Ecto neural progenitor cell (in vitro differentiated cells): Measurements from ENCODE around the gene SLC29A1.
"Not testable (repeated sequence)": the region's sequence is repeated elsewhere in the genome, so short reads cannot be mapped to it uniquely, and the experiment has no call there.

ENCODE experiments used
- DNase-seq: peaks from one replicate; pipeline ENCODE4 v3.0.0-alpha.2; 2018; ENCODE audit warnings: low spot score

SLC29A1 gene

DNA sequence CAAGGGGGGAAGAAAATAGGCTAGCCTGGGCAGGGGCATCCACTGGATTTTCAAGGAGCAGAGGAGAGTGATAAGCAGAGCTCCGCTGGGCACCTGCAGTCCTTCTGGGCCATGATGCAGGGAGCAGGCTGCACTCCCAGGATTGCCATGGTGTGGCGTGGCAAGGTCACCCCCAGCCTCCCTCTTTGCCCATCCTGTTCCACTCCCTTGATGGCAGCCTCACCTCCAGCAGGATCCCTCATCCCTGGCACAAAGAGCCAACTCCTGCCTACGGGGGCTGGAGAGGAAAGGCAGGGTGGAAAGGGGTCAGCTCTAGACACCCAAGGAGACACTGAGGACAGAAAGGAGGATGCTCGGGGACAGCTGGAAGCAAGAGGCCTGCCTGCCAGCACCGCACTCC lies 29.1 kb upstream of the SLC29A1 start:
- no peak for DNase-seq

DNA sequence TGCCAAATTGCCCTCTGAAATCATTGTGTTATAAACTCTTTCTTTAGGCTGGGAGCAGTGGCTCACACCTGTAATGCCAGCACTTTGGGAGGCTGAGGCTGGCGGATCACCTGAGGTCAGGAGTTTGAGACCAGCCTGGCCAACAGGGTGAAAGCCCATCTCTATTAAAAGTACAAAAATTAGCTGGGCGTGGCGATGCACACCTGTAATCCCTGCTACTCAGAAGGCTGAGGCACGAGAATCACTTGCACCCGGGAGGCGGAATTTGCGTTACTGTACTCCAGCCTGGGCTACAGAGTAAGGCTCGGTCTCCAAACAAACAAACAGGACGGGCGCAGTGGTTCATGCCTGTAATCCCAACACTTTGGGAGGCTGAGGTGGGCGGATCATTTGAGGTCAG lies 27.0 kb upstream of the SLC29A1 start:
- not testable (repeated sequence) for DNase-seq

- no peak for DNase-seq
These were observed 24.7 kb upstream of the SLC29A1 start for GRCh38 chr6:44198684-44199083.

GRCh38 chr6:44199883-44200282 lies 23.5 kb upstream of the SLC29A1 start:
- no peak for DNase-seq

DNA sequence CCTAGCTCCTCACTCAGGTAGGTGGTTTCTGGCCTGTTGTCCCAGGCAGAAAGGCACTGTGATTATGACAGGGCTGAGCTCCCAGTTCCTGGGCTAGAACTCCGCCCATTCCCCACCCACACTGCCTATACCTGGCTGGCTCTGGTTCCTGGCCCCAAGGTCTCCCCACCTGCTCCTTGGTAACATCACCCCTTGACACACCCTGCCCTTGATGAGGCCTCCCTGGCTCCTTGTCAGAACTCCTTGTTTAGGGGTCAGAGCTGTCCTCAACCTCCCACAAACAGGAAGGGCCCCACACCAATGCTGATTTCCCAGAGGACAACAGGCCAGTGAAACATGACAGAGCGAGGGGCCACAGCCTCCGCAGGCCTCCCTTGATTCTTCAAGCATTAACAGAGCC lies 22.2 kb upstream of the SLC29A1 start:
- no peak for DNase-seq

DNA sequence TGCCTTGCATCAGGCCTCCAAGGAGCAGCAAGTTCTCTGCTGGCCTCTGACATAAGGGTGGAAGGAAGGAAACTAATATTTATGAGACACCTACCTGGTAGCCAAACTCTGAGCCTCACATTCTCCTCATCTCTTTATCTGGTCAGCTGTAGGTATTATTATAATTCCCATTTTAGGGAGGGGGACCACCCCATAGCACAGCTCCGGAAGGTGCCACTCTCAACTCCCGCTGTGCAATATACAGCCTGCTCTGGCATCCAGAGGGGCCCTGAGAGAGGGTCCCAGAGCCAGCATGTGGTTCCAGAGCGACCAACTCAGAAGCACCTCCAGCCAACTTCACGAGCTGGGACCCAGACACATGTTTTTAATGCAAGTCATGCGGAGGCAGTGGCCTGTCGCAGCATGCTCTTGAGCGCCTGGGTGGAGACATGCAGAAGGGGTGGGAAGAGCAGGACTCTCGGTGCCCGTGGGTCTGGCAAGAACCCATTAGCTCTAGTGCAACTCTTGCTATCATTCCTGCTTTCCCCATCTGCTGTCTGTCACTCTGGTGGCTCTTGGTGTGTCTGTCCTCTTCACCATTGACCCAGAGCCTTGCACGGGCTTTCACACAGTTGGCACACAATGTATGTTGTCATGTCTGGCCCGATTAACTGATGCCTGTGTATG lies 21.6 kb upstream of the SLC29A1 start:
- DNase-seq, result no peak

DNA sequence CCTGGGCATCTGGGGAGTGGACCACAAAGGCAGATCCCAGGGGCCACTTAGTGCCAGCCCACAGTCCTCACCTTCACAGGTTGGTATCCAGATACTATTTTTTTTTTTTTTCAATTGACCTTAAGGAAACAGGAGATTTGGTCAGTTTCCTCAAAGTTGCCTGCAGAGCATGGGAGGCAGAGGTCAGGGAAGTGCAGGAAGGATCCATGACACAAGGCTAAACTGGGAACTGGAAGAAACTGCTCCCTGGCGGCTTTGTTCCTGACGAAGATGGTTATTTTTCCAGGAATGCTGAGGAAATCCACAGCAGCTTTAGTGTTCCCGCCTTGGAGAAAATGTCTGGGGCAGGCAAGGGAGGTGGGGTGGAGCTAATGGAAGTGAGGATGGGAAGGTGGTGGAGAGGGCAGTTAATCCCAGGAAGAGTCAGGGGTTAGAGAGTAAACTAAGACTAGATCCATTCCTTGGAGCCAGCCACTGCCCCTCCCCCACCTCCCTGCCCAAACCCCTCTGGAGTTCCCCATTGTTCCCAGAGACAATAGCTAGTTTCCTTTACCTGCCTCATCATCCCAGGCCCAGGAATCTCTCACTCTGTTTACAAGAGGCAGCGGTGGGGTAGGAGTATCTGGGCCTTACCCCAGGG lies 20.9 kb upstream of the SLC29A1 start:
- no peak for DNase-seq

GRCh38 chr6:44202972-44203750 lies 20.2 kb upstream of the SLC29A1 start:
- DNase-seq, result peak; percentile 44

DNA sequence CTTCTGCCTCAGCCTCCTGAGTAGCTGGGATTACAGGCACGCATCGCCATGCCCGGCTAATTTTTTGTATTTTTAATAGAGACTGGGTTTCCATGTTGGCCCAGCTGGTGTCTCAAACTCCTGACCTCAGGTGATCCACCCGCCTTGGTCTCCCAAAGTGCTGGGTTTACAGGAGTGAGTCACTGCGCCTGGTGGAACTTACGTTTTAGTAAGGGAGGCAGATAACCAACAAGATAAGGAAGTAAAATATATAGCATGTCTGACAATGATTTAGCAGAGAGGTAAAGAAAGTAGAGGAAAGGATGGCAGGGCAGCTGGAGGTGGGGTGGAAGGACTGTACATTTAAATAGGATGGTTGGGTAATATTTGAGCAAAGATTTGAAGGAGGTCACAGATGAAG lies 19.4 kb upstream of the SLC29A1 start:
- no peak for DNase-seq

DNA sequence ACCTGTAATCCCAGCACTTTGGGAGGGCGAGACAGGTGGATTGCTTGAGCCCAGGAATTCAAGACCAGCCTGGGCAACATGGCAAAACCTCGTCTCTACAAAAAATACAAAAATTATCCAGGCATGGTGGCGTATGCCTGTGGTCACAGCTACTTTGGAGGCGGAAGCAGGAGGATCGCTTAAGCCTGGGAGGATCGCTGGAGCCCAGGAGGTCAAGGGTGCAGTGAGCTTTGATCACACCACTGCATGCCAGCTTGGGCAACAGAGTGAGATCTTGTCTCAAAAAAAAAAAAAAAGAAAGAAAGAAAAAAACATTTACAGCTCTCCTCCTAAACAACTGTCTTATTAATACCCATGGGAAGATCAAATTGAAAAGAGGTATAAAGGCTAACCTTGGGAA lies 15.4 kb upstream of the SLC29A1 start:
- no peak for DNase-seq

DNA sequence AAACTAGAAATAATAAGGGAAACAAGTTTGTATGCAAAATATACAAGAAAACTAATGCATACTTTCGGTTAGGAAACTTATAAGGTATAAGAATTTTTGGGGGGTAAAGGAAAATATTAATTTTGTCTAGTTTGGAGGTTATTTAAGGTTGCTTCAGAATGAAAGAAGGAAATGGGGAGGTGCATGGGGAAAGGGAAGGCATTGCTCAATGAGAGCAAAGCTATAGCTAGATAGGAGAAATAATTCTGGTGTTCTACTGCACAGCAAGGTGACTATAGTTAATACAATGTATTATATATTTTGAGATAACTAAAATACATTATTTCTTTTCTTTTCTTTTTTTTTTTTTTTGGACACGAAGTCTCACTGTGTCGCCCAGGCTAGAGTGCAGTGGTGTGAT lies 12.1 kb upstream of the SLC29A1 start:
- DNase-seq, result no peak

GRCh38 chr6:44214307-44214706 lies 9.1 kb upstream of the SLC29A1 start:
- DNase-seq, result no peak

- peak; percentile 77 for DNase-seq
These were observed 6.6 kb upstream of the SLC29A1 start, which contains the start of gene MYMX for GRCh38 chr6:44216677-44217331. TSS of gene MYMX (plus strand) at chr6:44216926. CDS start at chr6:44217472, 546 bp downstream.

- DNase-seq, result peak; percentile 71
These were observed 5.9 kb upstream of the SLC29A1 start for GRCh38 chr6:44217332-44218143.

- peak; percentile 95 for DNase-seq
These were observed 4.2 kb upstream of the SLC29A1 start for GRCh38 chr6:44219053-44219814.

DNA sequence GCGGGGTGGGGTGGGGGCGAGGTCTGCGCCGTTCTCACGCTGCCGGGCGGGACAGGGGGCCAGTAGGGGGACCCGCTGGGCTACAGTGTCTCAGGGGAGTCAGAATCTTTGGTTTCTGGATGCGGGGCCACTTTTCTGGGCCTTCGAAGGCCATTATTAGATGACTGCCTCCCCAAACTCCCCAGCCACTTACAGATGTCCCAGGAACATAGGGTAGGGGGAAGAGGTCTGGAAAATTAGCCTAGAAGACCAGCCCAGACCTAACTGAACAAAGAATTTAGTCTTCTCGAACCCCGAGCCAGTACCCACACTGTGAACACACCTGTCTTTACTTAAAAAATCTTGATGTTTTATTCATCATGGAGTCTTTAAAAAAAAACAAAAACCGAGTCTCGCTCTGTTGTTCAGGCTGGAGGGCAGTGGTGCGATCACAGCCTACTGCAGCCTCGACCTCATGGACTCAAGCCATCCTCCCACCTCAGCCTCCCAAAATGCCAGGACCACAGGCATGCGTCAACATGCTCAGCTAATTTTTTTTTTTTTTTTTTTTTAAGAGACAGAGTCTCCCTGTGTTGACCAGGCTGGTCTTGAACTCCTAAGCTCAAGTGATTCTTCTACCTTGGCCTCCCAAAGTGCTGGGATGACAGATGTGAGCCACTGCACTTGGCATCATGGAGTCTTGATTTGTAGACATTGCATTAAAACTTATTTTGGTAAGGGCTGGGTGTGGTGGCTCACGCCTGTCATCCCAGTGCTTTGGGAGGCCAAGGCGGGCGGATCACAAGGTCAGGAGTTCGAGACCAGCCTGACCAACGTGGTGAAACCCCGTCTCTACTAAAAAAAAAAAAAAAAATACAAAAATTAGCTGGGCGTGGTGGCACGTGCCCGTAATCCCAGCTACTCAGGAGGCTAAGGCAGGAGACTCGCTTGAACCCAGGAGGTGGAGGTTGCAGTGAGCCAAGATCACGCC lies 3.3 kb upstream of the SLC29A1 start:
- no peak for DNase-seq

DNA sequence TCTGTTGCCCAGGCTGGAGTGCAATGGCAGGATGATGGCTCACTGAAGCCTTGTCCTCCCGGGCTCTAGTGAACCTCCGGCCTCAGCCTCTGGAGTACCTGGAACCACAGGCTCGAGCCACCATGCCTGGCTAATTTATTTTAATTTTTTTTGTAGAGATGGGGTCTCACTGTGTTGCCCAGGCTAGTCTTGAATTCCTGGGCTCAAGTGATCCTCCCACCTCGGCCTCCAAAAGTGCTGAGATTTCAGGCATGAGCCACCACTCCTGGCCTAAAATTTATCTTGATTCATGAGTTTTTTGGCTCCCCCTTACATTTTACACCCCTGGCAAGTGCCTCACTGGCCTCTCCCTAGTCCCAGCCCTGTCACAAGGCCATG lies 2.5 kb upstream of the SLC29A1 start:
- DNase-seq, result no peak

DNA sequence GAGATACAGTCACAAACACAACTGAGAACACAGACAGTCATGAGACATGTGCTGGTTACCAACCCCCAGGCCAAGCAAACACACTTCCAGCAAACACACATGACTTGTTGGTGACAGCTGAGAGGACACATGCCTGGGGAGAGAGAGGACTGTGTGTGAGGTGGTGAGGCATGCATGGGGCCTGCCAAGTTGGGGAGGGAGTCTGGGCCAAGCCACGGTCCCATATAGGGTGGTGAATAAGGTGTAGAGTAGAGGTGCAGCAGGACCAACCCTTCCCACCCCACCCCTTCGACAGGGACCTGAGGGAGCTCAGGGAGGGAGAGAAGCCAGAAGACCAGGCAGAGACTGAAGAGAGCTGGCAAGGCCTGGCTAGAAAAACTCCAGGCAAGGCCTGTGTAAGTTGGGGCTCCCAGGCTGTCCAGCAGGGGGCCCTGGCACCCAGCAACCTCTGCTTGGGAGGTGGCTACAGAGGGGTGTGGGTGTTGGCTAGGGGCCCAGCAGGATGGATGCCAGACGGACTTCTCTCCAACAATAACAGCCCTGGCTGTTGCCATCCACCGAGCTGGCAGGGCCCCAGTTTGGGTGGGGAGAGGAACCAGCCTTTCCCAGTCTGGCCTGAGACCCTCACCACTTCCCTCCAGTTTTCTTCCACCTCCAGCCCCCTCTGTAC lies 2.0 kb upstream of the SLC29A1 start:
- DNase-seq, result peak; percentile 80

DNA sequence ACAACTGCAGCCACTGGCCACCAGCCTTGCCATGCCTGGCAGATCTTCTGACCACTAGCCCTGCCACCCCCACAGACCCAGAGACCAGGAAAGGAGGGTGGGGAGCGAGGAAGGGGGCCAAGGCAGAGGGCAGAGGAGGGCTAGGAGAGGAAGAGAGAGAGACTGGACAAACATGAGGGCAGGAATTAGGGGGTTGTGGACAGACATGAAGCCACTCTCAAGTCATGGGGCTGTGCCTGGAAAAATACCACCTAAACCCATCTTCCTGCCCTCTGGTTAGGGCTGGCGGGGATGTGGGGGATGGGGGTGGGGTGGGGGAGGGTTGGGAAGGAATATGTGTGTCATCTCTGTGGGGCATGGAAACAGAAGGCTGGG lies 1.4 kb upstream of the SLC29A1 start:
- no peak for DNase-seq
